Heart left ventricle (tissue), 13 donors: ENCODE data around the gene HP1BP3.

ENCODE experiments used
- POLR2A ChIP-seq, 2 donors: fragments of 450-650 bp; IDR thresholded peaks; one replicate each; pipeline ENCODE4 v1.6.1; 2017; ENCODE audit warnings: antibody characterized with exemption in 2 of 2, mild to moderate bottlenecking in 2 of 2, moderate library complexity in 2 of 2
- TF ChIP-seq, protein P1 (sequence below), 12 donors: fragments of 200-600 bp; sonication (generic) in 4 of 12; IDR thresholded peaks; one replicate each; pipeline versions ENCODE4 v1.5.0 to v1.8.0; 2018 to 2022; ENCODE audit warnings: antibody characterized with exemption in 12 of 12, mild to moderate bottlenecking in 5 of 12
- donor health status: ischemic (EF 13 %, LVEDD 7.1; RV severe dilation, severe dysfunction).
- donor health status: DM: no; HTN: yes; CAD: no.
- donor health status: DM: no; HTN: no; CAD: no.
- donor health status: ischemic (EF 25% LVEDD 6.9; RV normal size, moderate dysfunction).
- donor health status: ischemic (EF 25% LVEDD 5.7; RV mildly dilated, moderate dysfunction).
- donor health status: ischemic (EF 35%, LVEDD 5.7; RV mildly dilated, moderate dysfunction).
- donor health status: nonischemic (EF 11% LVEDD 7.7; RV severe dilation, severe dysfunction).
- donor health status: DM: yes; HTN: yes; CAD: no.
- donor health status: PGD.
- donor health status: ischemic (EF 29% LVEDD 5.4; RV normal size, mild dysfunction).
- donor health status: nonischemic (EF 23%, LVEDD 6.1; RV moderate dilation, normal function).

DNA sequence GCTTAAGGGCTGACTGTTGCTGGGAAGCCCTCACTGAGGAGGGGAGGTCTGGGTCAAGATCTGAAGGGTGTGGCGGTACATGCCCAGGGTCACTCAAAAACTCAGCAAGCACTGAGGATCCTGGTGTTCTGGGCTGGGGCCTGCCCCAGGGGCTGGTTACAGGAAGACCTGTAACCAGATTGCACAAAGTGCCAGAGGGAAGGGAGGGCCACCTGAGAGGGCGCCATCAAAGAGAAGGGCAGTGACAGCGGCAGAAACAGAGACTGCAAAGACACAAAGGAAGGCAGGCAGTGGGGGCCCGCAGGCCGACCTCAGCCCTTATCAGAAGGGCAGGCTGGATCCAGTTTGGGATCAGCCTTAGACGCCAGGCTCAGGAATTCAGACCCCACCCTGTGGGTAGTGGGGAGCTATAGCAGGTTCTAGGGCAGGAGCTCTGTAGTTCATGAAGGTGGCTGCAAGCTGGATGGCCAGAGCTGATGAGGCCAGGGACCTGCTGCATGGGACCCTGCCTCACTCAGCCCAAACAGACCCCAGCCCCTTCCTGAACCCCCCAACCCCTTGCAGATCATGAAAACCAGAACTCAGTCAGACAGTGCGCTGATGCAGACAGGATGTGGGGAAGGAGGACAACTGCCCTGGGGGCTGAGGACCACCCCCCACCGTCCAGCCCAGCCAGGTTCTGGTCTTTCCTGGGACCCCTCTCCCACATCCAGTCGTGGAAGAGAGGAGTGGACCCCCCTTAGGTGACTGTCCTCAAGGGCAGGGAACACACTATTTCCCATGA lies 58.5 kb downstream of the HP1BP3 start:
- TF ChIP-seq, protein P1, sequence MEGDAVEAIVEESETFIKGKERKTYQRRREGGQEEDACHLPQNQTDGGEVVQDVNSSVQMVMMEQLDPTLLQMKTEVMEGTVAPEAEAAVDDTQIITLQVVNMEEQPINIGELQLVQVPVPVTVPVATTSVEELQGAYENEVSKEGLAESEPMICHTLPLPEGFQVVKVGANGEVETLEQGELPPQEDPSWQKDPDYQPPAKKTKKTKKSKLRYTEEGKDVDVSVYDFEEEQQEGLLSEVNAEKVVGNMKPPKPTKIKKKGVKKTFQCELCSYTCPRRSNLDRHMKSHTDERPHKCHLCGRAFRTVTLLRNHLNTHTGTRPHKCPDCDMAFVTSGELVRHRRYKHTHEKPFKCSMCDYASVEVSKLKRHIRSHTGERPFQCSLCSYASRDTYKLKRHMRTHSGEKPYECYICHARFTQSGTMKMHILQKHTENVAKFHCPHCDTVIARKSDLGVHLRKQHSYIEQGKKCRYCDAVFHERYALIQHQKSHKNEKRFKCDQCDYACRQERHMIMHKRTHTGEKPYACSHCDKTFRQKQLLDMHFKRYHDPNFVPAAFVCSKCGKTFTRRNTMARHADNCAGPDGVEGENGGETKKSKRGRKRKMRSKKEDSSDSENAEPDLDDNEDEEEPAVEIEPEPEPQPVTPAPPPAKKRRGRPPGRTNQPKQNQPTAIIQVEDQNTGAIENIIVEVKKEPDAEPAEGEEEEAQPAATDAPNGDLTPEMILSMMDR (IDR thresholded peaks at IDR 0.05) = no peak
- TF ChIP-seq POLR2A (IDR thresholded peaks at IDR 0.05) = no peak
